ENCODE measurements around the gene SERINC1.
"Not testable (repeated sequence)": the region's sequence is repeated elsewhere in the genome, so short reads cannot be mapped to it uniquely, and the experiment has no call there.

SERINC1 gene

DNA sequence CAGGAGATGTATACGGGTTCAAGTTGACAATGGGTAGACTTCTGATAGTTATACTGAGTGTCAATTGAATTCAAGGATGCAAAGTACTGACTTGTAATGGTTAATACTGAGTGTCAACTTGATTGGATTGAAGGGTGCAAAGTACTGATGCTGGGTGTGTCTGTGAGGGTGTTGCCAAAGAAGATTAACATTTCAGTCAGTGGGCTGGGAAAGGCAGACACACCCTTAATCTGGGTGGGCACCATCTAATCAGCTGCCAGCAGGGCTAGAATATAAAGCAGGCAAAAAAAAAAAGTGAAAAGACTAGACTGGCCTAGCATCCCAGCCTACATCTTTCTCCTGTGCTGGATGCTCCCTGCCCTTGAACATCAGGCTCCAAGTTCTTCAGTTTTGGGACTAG is 16.5 kb downstream of the SERINC1 start:
- no CpG with 5 or more reads among the region's 1 CpG for WGBS (ENCODE audit: extremely low coverage, insufficient coverage, insufficient read length)
- not testable (repeated sequence) for H3K14ac ChIP-seq (ENCODE audit: low read length); H3K4me1 ChIP-seq (ENCODE audit: control insufficient read depth in 1 of 2, insufficient read depth in 2 of 2, low read length in 2 of 2); H3K27ac ChIP-seq (ENCODE audit: low read depth, low read length); H2BK12ac ChIP-seq (ENCODE audit: low read length); H4K91ac ChIP-seq (ENCODE audit: low read depth, low read length); H3K23ac ChIP-seq (ENCODE audit: low read length); H2AFZ ChIP-seq (ENCODE audit: insufficient read depth, low read length, poor library complexity); H3K18ac ChIP-seq (ENCODE audit: low read length); H3K9me3 ChIP-seq (ENCODE audit: insufficient read depth, low read depth, low read length); H3K79me2 ChIP-seq (ENCODE audit: control insufficient read depth, insufficient read depth, low read length, poor library complexity); H4K8ac ChIP-seq (ENCODE audit: low read depth, low read length); H3K4ac ChIP-seq (ENCODE audit: low read depth, low read length); H3K27me3 ChIP-seq (ENCODE audit: insufficient read depth, low read length); H3K4me3 ChIP-seq (ENCODE audit: low read depth, low read length); H4K12ac ChIP-seq (ENCODE audit: low read depth, low read length); H2BK5ac ChIP-seq (ENCODE audit: low read depth, low read length, poor library complexity); H2BK120ac ChIP-seq (ENCODE audit: insufficient read depth, low read length, poor library complexity); DNase-seq; H3K9ac ChIP-seq (ENCODE audit: low read length); H2AK5ac ChIP-seq (ENCODE audit: low read length); H3K4me2 ChIP-seq (ENCODE audit: low read length); H3K79me1 ChIP-seq (ENCODE audit: low read length)
- peaks cover 4 to 10% of the 10 kb centered on the region in 2 experiments for H3K36me3 ChIP-seq (ENCODE audit: control insufficient read depth in 1 of 2, insufficient read depth in 2 of 2, low read length in 2 of 2)

DNA sequence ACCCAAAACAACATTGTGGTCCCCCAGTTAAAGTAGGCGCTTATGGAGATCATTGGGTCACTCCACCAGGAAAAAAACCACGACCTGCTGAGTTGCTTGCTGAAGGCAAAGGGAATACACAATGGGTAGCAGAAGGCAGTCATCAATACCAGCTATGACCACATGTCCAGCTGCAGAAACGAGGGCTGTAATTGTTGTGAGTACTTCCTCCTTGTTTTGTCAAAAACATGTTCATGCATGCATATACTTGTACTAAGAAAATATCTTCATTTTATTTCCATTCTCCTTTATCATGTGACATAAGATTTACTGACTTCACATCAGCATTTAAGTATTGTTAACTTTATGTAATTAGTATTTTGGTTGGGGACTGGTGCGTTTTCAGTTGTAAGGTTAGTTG is 16.9 kb downstream of the SERINC1 start:
- Histone ChIP-seq H3K4me2 (ENCODE audit: low read length) (no peak overlapping the region), H3K4me3 (ENCODE audit: low read depth, low read length) (no peak overlapping the region), H2AK5ac (ENCODE audit: low read length) (no peak overlapping the region), H3K79me2 (ENCODE audit: control insufficient read depth, insufficient read depth, low read length, poor library complexity) (no peaks in the 10 kb centered on the region), H3K27ac (ENCODE audit: low read depth, low read length) (no peak overlapping the region), H4K12ac (ENCODE audit: low read depth, low read length) (no peak overlapping the region), H2BK120ac (ENCODE audit: insufficient read depth, low read length, poor library complexity) (no peak overlapping the region), H3K27me3 (ENCODE audit: insufficient read depth, low read length) (no peaks in the 10 kb centered on the region), H3K23ac (ENCODE audit: low read length) (no peak overlapping the region), H3K4me1 (ENCODE audit: control insufficient read depth in 1 of 2, insufficient read depth in 2 of 2, low read length in 2 of 2) (peaks cover 0 to 3% of the 10 kb centered on the region in 2 experiments), H3K14ac (ENCODE audit: low read length) (no peak overlapping the region), H3K79me1 (ENCODE audit: low read length) (no peaks in the 10 kb centered on the region), H2BK12ac (ENCODE audit: low read length) (no peak overlapping the region), H2BK5ac (ENCODE audit: low read depth, low read length, poor library complexity) (no peak overlapping the region), H4K8ac (ENCODE audit: low read depth, low read length) (no peak overlapping the region), H2AFZ (ENCODE audit: insufficient read depth, low read length, poor library complexity) (no peak overlapping the region), H3K36me3 (ENCODE audit: control insufficient read depth in 1 of 2, insufficient read depth in 2 of 2, low read length in 2 of 2) (peaks cover 5 to 12% of the 10 kb centered on the region in 2 experiments), H4K91ac (ENCODE audit: low read depth, low read length) (no peak overlapping the region), H3K9ac (ENCODE audit: low read length) (no peak overlapping the region), H3K18ac (ENCODE audit: low read length) (no peak overlapping the region), H3K9me3 (ENCODE audit: insufficient read depth, low read depth, low read length) (no peaks in the 10 kb centered on the region), H3K4ac (ENCODE audit: low read depth, low read length) (no peak overlapping the region)
- WGBS (ENCODE audit: extremely low coverage, insufficient coverage, insufficient read length): no CpG with 5 or more reads among the region's 4 CpGs
- DNase-seq: no peak

DNA sequence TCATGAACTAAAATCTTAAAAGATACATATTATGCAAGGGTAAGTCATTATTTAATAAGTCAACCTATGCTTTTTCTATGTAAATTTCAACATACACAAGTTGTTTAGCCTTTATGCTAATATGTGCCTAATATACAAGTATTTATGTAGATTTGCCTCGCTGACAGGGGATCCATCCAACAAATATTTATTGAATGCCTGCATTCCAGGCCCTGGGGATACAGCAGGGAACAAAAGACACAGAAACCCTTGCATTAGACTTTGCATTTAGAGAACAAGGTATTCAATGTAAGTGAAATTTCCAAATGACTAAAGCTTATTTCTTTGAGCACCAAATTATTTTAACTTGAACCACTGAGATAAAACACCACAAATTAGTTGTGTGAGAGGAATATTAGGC is 19.1 kb downstream of the SERINC1 start:
- no peaks in the 10 kb centered on the region for H3K79me1 ChIP-seq (ENCODE audit: low read length)
- no CpG with 5 or more reads among the region's 1 CpG for WGBS (ENCODE audit: extremely low coverage, insufficient coverage, insufficient read length)

DNA sequence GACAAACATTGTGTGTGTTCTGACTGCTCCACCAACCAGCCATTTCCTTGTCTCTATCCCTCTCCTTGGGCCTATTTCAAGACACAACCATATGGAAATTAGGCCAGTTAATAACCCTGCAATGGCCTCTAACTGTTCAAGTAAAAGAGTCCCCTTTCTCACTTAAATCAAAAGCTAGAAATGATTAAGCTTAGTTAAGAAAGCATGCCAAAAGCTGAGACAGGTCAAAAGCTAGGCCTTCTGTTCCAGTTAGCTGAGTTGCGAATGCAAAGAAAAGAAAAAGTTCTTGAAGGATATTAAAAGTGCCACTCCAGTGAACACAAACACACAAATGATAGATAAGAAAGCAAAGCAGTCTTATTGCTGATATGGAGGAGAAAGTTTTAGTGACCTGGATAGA is 22.5 kb downstream of the SERINC1 start:
- Histone ChIP-seq H3K79me2 (ENCODE audit: control insufficient read depth, insufficient read depth, low read length, poor library complexity) (no peaks in the 10 kb centered on the region), H2BK5ac (ENCODE audit: low read depth, low read length, poor library complexity) (no peak overlapping the region), H3K18ac (ENCODE audit: low read length) (no peak overlapping the region), H3K9ac (ENCODE audit: low read length) (no peak overlapping the region), H3K27ac (ENCODE audit: low read depth, low read length) (no peak overlapping the region), H3K4me1 (ENCODE audit: control insufficient read depth in 1 of 2, insufficient read depth in 2 of 2, low read length in 2 of 2) (no peaks in the 10 kb centered on the region), H2BK12ac (ENCODE audit: low read length) (no peak overlapping the region), H3K36me3 (ENCODE audit: control insufficient read depth in 1 of 2, insufficient read depth in 2 of 2, low read length in 2 of 2) (peaks cover 6 to 15% of the 10 kb centered on the region in 2 experiments), H3K27me3 (ENCODE audit: insufficient read depth, low read length) (no peaks in the 10 kb centered on the region), H4K8ac (ENCODE audit: low read depth, low read length) (no peak overlapping the region), H2BK120ac (ENCODE audit: insufficient read depth, low read length, poor library complexity) (no peak overlapping the region), H2AK5ac (ENCODE audit: low read length) (no peak overlapping the region), H3K4me2 (ENCODE audit: low read length) (no peak overlapping the region), H3K23ac (ENCODE audit: low read length) (no peak overlapping the region), H3K4ac (ENCODE audit: low read depth, low read length) (no peak overlapping the region), H3K79me1 (ENCODE audit: low read length) (no peaks in the 10 kb centered on the region), H3K14ac (ENCODE audit: low read length) (no peak overlapping the region), H4K12ac (ENCODE audit: low read depth, low read length) (no peak overlapping the region), H3K9me3 (ENCODE audit: insufficient read depth, low read depth, low read length) (no peaks in the 10 kb centered on the region), H4K91ac (ENCODE audit: low read depth, low read length) (no peak overlapping the region), H3K4me3 (ENCODE audit: low read depth, low read length) (no peak overlapping the region), H2AFZ (ENCODE audit: insufficient read depth, low read length, poor library complexity) (no peak overlapping the region)
- no peak for DNase-seq
- no CpG with 5 or more reads among the region's 1 CpG for WGBS (ENCODE audit: extremely low coverage, insufficient coverage, insufficient read length)

More for the DNA sequence above, 19.1 kb downstream of the SERINC1 start:
- no peak overlapping the region for H3K4me3 ChIP-seq (ENCODE audit: low read depth, low read length)
- no peak overlapping the region for H3K14ac ChIP-seq (ENCODE audit: low read length)
- H4K8ac ChIP-seq (ENCODE audit: low read depth, low read length): no peak overlapping the region
- no peak overlapping the region for H3K18ac ChIP-seq (ENCODE audit: low read length)
- no peaks in the 10 kb centered on the region for H3K4me1 ChIP-seq (ENCODE audit: control insufficient read depth in 1 of 2, insufficient read depth in 2 of 2, low read length in 2 of 2)
- no peak overlapping the region for H2BK120ac ChIP-seq (ENCODE audit: insufficient read depth, low read length, poor library complexity)
- no peak overlapping the region for H2BK12ac ChIP-seq (ENCODE audit: low read length)
- H3K27ac ChIP-seq (ENCODE audit: low read depth, low read length): no peak overlapping the region
- no peaks in the 10 kb centered on the region for H3K79me2 ChIP-seq (ENCODE audit: control insufficient read depth, insufficient read depth, low read length, poor library complexity)
- H2BK5ac ChIP-seq (ENCODE audit: low read depth, low read length, poor library complexity): no peak overlapping the region
- no peak overlapping the region for H4K12ac ChIP-seq (ENCODE audit: low read depth, low read length)
- no peak overlapping the region for H3K9ac ChIP-seq (ENCODE audit: low read length)
- H2AFZ ChIP-seq (ENCODE audit: insufficient read depth, low read length, poor library complexity): no peak overlapping the region
- no peaks in the 10 kb centered on the region for H3K9me3 ChIP-seq (ENCODE audit: insufficient read depth, low read depth, low read length)
- H3K23ac ChIP-seq (ENCODE audit: low read length): no peak overlapping the region
- H3K4me2 ChIP-seq (ENCODE audit: low read length): no peak overlapping the region
- peaks cover 11 to 17% of the 10 kb centered on the region in 2 experiments for H3K36me3 ChIP-seq (ENCODE audit: control insufficient read depth in 1 of 2, insufficient read depth in 2 of 2, low read length in 2 of 2)
- H2AK5ac ChIP-seq (ENCODE audit: low read length): no peak overlapping the region
- H4K91ac ChIP-seq (ENCODE audit: low read depth, low read length): no peak overlapping the region
- no peak overlapping the region for H3K4ac ChIP-seq (ENCODE audit: low read depth, low read length)
- no peak for DNase-seq
- H3K27me3 ChIP-seq (ENCODE audit: insufficient read depth, low read length): no peaks in the 10 kb centered on the region

Measured in trophoblast cell (in vitro differentiated cells and primary cell).